Measurements from ENCODE around the gene PRKD1.
"Not testable (repeated sequence)": the region's sequence is repeated elsewhere in the genome, so short reads cannot be mapped to it uniquely, and the experiment has no call there.

PRKD1 gene

DNA sequence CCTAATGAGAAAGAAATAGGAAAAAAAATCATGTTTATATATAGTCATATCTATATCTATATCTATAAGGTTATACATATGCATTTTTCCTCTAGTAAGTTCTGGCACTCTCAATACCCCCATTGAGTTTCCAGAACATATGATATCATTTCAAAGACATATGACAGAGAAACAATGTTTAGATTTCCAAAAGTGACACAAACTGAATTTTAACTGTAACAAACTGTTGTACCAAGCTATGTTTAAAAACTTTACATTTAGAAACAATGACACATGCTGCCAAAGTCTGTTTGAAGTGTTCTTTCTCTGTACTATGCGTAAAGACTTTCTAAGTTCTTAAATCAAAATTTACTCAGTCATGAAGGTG is 171.6 kb downstream of the PRKD1 start:
- Mint-ChIP-seq H3K9me3 (peaks cover 6 to 24% of the 10 kb centered on the region in 2 donors), H3K27me3 (no peaks in the 10 kb centered on the region), H3K27ac (no peak overlapping the region), H3K4me3 (no peak overlapping the region), H3K4me1 (no peaks in the 10 kb centered on the region)
- no peak for ATAC-seq
- no peak for DNase-seq

DNA sequence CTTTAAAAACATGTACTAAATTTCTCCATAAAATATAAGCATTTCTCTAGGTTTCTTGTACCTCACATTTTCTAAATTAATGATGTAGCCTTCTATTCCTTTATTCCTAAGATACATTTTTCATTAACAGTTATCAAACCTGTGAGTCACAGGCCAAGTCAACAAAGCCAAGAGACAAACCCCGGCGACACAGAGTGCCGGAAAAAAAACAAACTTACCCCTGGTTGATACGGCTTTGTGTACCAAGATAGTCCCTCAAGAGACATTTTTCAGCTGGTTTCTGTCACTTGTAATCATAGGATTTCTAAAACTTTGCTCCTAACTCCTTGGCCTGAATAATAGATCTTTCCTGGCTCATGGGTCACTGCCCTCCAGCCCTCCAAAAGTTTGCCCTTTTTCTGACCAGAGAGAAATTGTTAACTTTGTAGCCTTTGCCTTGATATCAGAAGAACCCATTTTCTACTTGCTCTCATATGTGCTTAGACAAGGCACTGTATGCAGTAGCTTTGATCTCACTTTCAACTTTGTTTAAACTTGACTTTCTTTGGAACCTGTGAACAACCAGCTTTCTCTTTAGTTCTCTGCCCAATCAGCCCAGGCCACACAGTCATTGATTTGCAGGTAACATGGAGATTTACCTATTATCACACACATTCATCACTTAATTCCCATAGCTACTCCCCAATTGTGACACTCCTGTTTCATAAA is 172.2 kb downstream of the PRKD1 start:
- no peak overlapping the region for H3K4me3 Mint-ChIP-seq
- H3K9me3 Mint-ChIP-seq, result peaks cover 6 to 29% of the 10 kb centered on the region in 2 donors
- H3K27me3 Mint-ChIP-seq, result no peaks in the 10 kb centered on the region
- no peak overlapping the region for H3K27ac Mint-ChIP-seq
- DNase-seq, result no peak
- no peaks in the 10 kb centered on the region for H3K4me1 Mint-ChIP-seq
- ATAC-seq, result no peak

DNA sequence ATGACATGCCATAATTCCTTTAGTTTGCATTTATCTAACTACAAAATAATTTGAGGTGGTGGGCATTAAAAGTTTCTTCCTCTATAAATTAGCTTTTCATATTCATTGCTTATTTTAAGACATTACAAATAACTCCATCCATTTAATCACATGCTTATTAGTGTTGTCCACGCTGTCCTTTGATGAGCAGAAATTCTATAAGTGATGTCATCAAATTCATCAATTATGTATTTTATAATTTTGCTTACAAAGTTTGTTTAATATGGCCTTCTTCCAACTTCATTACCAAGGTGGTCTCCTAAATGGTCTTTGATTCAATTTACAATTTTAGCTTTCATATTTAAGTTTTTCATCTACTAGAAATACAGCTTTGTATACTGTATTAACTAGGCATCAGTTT is 173.5 kb downstream of the PRKD1 start:
- ATAC-seq, result no peak
- no peak for DNase-seq
- Mint-ChIP-seq H3K27ac (no peak overlapping the region), H3K4me3 (no peak overlapping the region), H3K4me1 (no peaks in the 10 kb centered on the region), H3K27me3 (no peaks in the 10 kb centered on the region), H3K9me3 (peaks cover 6 to 30% of the 10 kb centered on the region in 2 donors)

DNA sequence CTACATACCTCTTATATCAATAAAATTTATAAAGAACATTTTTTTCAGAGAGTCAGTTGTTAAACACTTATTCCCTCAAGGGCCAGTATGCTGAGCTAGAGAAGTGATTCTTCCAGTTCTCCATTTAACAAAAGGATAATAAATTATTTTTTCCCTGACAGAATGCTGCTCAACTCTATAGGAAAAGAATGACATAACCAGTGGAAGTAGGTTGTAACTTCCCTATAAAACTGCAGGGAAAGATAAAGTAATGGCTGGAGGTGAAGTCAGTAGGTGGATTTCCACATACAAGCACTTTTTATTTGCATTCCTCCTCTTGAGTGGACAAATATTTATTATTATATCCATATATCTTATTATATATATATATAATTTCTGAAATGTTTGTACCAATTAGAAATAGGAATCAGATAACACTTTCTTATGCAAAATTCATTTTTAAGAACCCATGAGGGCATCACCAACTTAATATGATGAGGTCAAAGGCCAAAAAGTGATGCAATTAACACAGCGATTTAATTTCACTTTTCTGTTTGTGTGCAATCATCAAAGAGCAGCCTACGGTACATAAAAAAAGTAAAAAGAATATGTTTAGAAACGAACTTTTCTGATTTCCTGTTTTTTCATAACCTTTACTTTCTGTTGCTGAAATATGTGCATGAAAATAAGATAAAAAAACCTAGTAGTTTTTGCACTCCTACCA is 175.3 kb downstream of the PRKD1 start:
- ATAC-seq, result no peak
- no peaks in the 10 kb centered on the region for H3K27me3 Mint-ChIP-seq

DNA sequence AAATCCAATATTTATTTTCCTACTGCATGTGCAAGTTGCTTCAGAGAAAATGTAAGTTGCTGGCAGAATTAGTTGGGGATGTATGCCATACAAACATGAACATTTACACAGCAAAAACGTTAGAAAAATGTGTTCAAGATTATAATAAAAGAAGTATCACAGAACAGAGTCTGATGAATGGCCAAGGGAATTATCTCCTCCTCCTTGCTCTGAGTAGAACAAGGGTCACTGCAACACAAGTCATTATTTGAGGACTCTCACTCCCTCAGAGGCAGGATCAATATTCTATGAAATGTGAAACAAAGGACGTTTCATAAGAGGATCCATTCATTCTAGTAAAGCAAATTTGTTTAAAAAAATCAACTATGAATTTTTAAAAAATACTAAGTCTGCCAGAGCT is 177.8 kb downstream of the PRKD1 start:
- H3K9me3 Mint-ChIP-seq, result peaks cover 0 to 16% of the 10 kb centered on the region in 2 donors
- no peaks in the 10 kb centered on the region for H3K4me1 Mint-ChIP-seq
- H3K27ac Mint-ChIP-seq, result no peak overlapping the region
- ATAC-seq (no peak), DNase-seq (no peak)
- no peaks in the 10 kb centered on the region for H3K27me3 Mint-ChIP-seq
- no peak overlapping the region for H3K4me3 Mint-ChIP-seq

More for the DNA sequence above, 175.3 kb downstream of the PRKD1 start:
- no peaks in the 10 kb centered on the region for H3K4me1 Mint-ChIP-seq
- no peak overlapping the region for H3K4me3 Mint-ChIP-seq
- DNase-seq, result no peak
- H3K9me3 Mint-ChIP-seq, result peaks cover 6 to 23% of the 10 kb centered on the region in 2 donors
- H3K27ac Mint-ChIP-seq, result no peak overlapping the region

DNA sequence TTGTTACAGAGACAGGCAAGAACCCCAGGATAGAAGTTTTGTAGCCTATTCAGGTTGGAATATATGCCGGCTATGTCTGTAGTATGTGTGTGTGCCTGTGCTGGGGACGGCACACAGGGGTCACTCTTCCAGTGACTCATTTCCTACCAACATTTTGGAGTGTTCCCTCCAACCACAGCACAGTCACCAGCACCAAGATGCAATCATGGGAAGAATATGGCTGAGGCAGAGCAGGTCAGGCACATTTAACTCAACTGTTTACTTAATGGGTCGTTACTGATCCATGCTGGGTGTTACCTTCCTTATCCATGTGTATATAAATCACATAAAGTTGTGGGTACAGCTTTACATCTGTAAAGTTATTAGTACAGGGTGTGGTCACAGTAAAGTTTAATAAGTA is 178.3 kb downstream of the PRKD1 start:
- peaks cover under 1 to 21% of the 10 kb centered on the region in 2 donors for H3K9me3 Mint-ChIP-seq
- no peaks in the 10 kb centered on the region for H3K27me3 Mint-ChIP-seq
- ATAC-seq, result no peak
- H3K4me3 Mint-ChIP-seq, result no peak overlapping the region
- no peak overlapping the region for H3K27ac Mint-ChIP-seq
- DNase-seq, result no peak
- no peaks in the 10 kb centered on the region for H3K4me1 Mint-ChIP-seq

DNA sequence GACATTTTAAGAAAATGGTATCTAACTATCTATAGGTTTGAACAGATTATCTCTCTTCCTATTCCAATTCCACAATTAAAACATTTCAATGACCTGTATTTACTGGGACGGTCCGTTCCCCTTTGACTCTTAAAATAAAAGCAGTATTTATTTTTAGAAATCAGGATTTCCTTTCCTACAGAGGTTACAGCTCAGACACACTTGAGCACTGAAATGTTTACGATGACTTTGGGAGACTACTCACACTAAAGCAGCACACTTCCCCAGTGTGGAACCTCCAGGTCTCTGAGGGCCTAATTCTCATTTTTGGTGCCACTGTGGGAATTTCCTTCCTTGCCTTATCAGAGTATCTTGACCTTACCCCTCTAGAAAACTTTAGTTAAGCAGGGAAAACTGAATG is 181.8 kb downstream of the PRKD1 start:
- no peak overlapping the region for H3K4me3 Mint-ChIP-seq
- no peak overlapping the region for H3K27ac Mint-ChIP-seq
- no peaks in the 10 kb centered on the region for H3K27me3 Mint-ChIP-seq
- no peaks in the 10 kb centered on the region for H3K4me1 Mint-ChIP-seq
- no peak for ATAC-seq
- H3K9me3 Mint-ChIP-seq, result peaks cover 9 to 21% of the 10 kb centered on the region in 2 donors
- DNase-seq, result no peak

DNA sequence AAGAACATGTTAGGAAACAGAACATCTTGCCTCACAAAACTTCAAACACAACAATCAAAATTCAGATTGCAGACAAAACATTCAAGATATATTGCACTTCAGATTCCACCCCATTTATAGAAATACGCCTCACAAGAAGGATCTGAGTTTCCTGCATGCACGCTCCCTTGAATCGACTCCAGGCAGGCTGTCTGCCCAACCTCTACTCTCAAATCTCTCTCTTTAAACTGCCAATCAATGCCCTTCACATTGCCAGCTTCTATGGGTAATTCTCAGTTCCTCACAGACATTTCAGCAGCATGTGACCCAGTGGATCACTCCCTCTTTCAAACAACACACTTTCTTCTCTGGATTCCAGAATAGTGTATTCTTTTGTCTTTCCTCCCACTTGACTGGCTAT is 184.1 kb downstream of the PRKD1 start:
- H3K9me3 Mint-ChIP-seq, result peaks cover 9 to 21% of the 10 kb centered on the region in 2 donors
- no peak overlapping the region for H3K27ac Mint-ChIP-seq
- no peaks in the 10 kb centered on the region for H3K27me3 Mint-ChIP-seq
- no peak overlapping the region for H3K4me3 Mint-ChIP-seq
- DNase-seq, result no peak
- no peaks in the 10 kb centered on the region for H3K4me1 Mint-ChIP-seq
- no peak for ATAC-seq

DNA sequence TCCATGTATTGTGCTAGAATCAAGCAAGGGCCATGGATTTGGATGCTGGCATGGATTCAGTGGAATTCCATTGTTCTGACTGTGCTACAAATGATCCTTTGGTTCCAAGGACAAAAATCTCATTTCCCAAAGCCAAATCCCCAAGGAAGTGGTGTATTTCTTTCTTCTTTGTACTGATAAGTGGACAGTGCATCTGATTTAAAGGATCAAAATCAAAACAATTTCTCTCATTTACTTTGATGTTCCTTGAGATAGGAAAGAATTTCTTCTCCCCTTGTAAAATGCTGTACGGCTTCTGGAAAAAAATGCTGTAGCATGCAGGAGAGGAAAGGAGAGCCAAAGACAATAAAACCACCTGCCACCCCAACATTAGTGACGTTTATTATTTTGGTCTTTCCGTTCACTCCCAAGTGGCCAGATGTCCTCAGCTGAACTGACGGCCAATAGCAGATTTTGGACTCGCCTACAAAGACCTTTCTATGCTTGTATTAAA is 185.7 kb downstream of the PRKD1 start:
- Mint-ChIP-seq H3K9me3 (peaks cover 9 to 25% of the 10 kb centered on the region in 2 donors), H3K27ac (no peak overlapping the region), H3K27me3 (no peaks in the 10 kb centered on the region), H3K4me1 (no peaks in the 10 kb centered on the region), H3K4me3 (no peak overlapping the region)
- ATAC-seq (no peak), DNase-seq (no peak)

DNA sequence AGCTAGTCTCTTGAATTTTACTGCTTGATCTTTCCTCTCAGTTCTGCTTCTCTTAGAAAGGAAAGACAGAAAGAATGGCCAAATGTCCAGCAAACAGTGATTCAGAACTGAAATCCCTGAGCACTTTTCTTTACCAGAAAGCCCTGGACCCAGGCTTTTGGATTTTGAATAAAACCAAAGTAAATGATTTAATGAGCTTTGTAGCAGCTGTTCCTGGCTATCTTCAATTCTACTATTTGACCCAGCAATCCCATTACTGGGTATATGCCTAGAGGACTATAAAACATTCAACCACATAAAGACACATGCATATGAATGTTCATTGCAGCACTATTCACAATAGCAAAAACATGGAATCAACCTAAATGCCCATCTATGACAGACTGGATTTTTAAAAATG is 187.2 kb downstream of the PRKD1 start:
- H3K9me3 Mint-ChIP-seq, result peaks cover 9 to 25% of the 10 kb centered on the region in 2 donors
- H3K4me1 Mint-ChIP-seq, result no peaks in the 10 kb centered on the region
- H3K27me3 Mint-ChIP-seq, result no peaks in the 10 kb centered on the region
- H3K4me3 Mint-ChIP-seq, result no peak overlapping the region
- H3K27ac Mint-ChIP-seq, result no peak overlapping the region
- ATAC-seq, result no peak
- DNase-seq, result no peak

DNA sequence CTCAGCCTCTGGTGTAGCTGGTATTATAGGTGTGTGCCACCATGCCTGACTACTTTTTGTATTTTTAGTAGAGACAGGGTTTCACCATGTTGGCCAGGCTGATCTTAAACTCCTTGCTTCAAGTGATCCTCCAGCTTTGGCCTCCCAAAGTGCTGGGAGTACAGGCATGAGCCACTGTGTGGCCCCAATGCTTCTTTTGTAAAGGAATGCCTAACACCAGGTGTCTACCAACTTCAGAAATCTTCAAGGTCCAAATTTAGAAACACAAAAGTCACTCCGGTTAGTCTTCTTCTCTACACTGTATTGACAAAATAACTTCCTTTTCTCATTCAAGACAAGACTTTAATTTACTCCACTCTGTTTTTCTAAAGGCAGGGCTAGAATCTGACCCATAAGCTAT is 188.7 kb downstream of the PRKD1 start:
- DNase-seq (no peak), ATAC-seq (no peak)
- Mint-ChIP-seq H3K4me1 (no peaks in the 10 kb centered on the region), H3K4me3 (no peak overlapping the region), H3K27me3 (no peaks in the 10 kb centered on the region), H3K9me3 (peaks cover 5 to 13% of the 10 kb centered on the region in 2 donors), H3K27ac (no peak overlapping the region)

DNA sequence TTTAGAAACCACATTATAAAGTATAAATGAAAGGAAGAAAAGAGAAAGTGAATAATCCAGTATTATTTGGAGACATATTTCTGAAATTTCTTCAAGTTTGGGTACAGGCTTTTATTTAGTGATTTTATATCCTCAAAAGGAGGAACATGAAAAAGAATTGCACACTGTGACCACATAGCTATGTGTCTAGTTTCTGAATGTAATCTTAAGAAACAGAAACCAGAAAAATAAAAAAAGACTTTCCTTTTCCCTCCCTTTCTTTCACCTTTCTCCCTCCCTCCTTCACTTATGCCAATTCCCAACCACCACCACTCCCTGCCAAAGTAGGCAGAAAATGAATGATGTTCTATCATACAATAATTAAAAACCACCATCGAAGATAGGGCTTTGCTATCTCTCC is 189.6 kb downstream of the PRKD1 start:
- Mint-ChIP-seq H3K27me3 (no peaks in the 10 kb centered on the region), H3K4me3 (no peak overlapping the region), H3K4me1 (no peaks in the 10 kb centered on the region), H3K27ac (no peak overlapping the region), H3K9me3 (peaks cover 0 to 9% of the 10 kb centered on the region in 2 donors)
- ATAC-seq, result no peak
- DNase-seq, result no peak

DNA sequence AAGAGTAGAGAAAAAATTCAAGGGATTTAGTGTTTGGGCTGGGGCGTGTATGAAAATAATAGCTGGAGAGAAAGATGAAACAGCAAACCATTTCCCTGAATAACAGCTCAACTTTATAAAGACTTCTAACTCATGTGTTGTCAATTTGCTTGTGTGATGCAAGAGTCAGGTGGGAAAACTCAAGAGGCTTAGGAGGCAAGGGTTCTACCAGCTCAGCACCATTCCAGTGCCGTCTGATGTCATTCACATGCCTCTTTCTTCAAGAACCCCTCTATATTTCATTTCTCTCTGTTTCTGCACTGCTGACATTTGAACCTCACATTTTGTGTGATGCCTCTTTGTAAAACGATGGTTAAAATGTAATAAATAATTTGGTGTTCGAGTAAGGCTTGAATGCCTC is 192.2 kb downstream of the PRKD1 start:
- Mint-ChIP-seq H3K27ac (no peak overlapping the region), H3K27me3 (no peaks in the 10 kb centered on the region), H3K9me3 (peaks cover 0 to 16% of the 10 kb centered on the region in 2 donors), H3K4me3 (no peak overlapping the region), H3K4me1 (no peaks in the 10 kb centered on the region)
- DNase-seq (no peak), ATAC-seq (no peak)

DNA sequence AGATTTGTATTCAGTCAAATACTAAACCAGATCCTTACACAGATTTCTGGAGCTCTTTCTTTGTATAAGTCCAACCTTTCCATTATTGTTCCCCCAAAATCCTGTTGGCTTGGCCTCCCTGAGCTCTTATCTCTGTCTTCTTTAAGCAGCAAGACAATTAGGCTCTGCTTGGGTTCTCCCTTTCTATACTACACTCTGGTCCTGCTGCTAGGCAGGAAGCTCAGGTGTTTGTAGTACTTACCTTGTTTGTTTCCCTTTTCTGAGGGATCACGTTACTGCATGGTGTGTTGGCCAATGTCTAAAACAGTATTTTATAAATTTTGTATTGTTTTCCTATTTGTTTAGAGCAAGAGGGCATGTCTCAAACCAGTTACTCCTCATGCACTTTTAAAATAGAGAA is 192.9 kb downstream of the PRKD1 start:
- peaks cover 0 to 16% of the 10 kb centered on the region in 2 donors for H3K9me3 Mint-ChIP-seq
- H3K4me1 Mint-ChIP-seq, result no peaks in the 10 kb centered on the region
- no peak for ATAC-seq
- H3K4me3 Mint-ChIP-seq, result no peak overlapping the region
- H3K27me3 Mint-ChIP-seq, result no peaks in the 10 kb centered on the region
- DNase-seq, result no peak
- H3K27ac Mint-ChIP-seq, result no peak overlapping the region

DNA sequence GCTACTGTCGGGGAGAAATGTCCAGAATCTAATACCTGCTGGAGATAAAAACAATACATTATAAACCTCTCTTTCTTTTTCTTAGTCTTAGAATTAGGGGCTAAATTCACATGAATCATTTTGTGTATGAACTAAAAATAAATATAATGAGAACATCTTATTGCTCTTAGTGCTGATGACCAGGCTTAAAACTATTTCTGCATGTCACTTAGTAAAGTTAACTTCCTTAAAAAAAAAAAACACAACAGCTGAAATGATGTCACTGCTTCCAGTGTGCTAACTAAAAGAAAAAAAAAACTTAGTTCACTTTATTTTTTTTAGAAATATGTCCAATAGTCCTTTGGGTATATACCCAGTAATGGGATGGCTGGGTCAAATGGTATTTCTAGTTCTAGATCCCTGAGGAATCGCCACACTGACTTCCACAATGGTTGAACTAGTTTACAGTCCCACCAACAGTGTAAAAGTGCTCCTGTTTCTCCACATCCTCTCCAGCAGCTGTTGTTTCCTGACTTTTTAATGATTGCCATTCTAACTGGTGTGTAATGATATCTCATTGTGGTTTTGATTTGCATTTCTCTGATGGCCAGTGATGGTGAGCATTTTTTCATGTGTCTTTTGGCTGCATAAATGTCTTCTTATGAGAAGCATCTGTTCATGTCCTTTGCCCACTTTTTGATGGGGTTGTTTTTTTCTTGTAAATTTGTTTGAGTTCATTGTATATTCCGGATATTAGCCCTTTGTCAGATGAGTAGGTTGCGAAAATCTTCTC is 200.9 kb downstream of the PRKD1 start:
- not testable (repeated sequence) for H3K27ac Mint-ChIP-seq, H3K4me1 Mint-ChIP-seq, DNase-seq, H3K9me3 Mint-ChIP-seq, H3K4me3 Mint-ChIP-seq, ATAC-seq, H3K27me3 Mint-ChIP-seq

DNA sequence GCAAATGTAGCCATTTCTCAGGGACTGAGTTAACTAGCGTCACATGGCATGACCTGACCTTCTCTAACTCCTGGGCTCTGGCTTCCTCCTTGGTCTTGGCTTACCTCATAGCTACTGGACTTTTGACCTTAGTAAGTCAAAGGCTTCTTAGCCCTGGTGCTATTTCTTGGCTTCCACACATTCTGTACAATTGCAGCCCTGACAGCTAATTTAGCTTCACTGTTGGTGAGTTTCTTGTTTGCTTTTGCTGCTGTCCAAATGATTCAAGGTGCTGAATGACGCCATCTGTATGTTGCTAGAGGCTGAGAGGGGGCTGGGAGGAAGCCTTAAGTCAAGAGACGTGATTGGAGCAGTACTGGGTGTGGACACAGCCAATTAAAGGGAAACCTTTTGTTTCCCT is 202.7 kb downstream of the PRKD1 start:
- no peaks in the 10 kb centered on the region for H3K4me1 Mint-ChIP-seq
- no peak overlapping the region for H3K27ac Mint-ChIP-seq
- DNase-seq (no peak), ATAC-seq (no peak)
- H3K4me3 Mint-ChIP-seq, result no peak overlapping the region
- peaks cover 0 to 9% of the 10 kb centered on the region in 2 donors for H3K9me3 Mint-ChIP-seq
- no peaks in the 10 kb centered on the region for H3K27me3 Mint-ChIP-seq
